CD4-positive, alpha-beta T cell treated with Interleukin-4 for 1 hour (primary cell): Measurements from ENCODE around the gene SERBP1.
"Not testable (repeated sequence)": the region's sequence is repeated elsewhere in the genome, so short reads cannot be mapped to it uniquely, and the experiment has no call there.

Experiments used
- DNase-seq, 2 donors: peaks; one replicate each; pipeline ENCODE4 v3.0.0-alpha.2; 2020 to 2022

Gene SERBP1

GRCh38 chr1:67430358-67431155, at the start of gene SERBP1:
Gene SERBP1 (minus strand): TSS chr1:67430402. CDS start chr1:67430300, 102 bp downstream.
- DNase-seq, result peak; percentile 96 to 97

- DNase-seq, result no peak
Observed at GRCh38 chr1:67479146-67479891, 49.1 kb upstream of the SERBP1 start.

GRCh38 chr1:67476906-67477305, 46.7 kb upstream of the SERBP1 start:
- no peak for DNase-seq

GRCh38 chr1:67476006-67476482, 45.8 kb upstream of the SERBP1 start:
- DNase-seq, result no peak

- DNase-seq, result no peak
Observed at GRCh38 chr1:67472056-67472455, 41.9 kb upstream of the SERBP1 start.

- DNase-seq, result no peak
Observed at GRCh38 chr1:67469431-67469830, 39.2 kb upstream of the SERBP1 start.

GRCh38 chr1:67468066-67468718, 38.0 kb upstream of the SERBP1 start:
- DNase-seq, result no peak

GRCh38 chr1:67465375-67465774, 35.2 kb upstream of the SERBP1 start:
- DNase-seq, result no peak

- DNase-seq, result no peak
Observed at GRCh38 chr1:67464746-67465145, 34.5 kb upstream of the SERBP1 start.

GRCh38 chr1:67464058-67464457, 33.9 kb upstream of the SERBP1 start:
- DNase-seq, result no peak

- DNase-seq, result no peak
Observed at GRCh38 chr1:67463298-67463955, 33.2 kb upstream of the SERBP1 start.

- no peak for DNase-seq
Observed at GRCh38 chr1:67460676-67461500, 30.7 kb upstream of the SERBP1 start.

GRCh38 chr1:67459068-67459467, 28.9 kb upstream of the SERBP1 start:
- no peak for DNase-seq

- DNase-seq, result no peak
Observed at GRCh38 chr1:67458663-67459062, 28.5 kb upstream of the SERBP1 start.

- DNase-seq, result no peak
Observed at GRCh38 chr1:67457247-67457646, 27.0 kb upstream of the SERBP1 start.

GRCh38 chr1:67451815-67452214, 21.6 kb upstream of the SERBP1 start:
- DNase-seq, result no peak

- DNase-seq, result no peak
Observed at GRCh38 chr1:67451356-67451755, 21.2 kb upstream of the SERBP1 start.

GRCh38 chr1:67446893-67447292, 16.7 kb upstream of the SERBP1 start:
- DNase-seq, result no peak

GRCh38 chr1:67446014-67446413, 15.8 kb upstream of the SERBP1 start:
- DNase-seq, result not testable (repeated sequence)

- DNase-seq, result no peak
Observed at GRCh38 chr1:67441739-67442281, 11.6 kb upstream of the SERBP1 start.

GRCh38 chr1:67441183-67441582, 11.0 kb upstream of the SERBP1 start:
- DNase-seq, result no peak

- DNase-seq, result no peak
Observed at GRCh38 chr1:67440339-67440738, 10.1 kb upstream of the SERBP1 start.
